Endodermal cell (in vitro differentiated cells): ENCODE results near the gene LIM2. TPM values are rescaled to one million over a fixed set of nuclear protein-coding genes. Genes with fewer than 3 reads are reported as not detected.
A peak's percentile ranks its signal among the peaks of the same experiment; 100 is the strongest.

Experiments
- DNase-seq: peaks from one replicate; pipeline ENCODE4 v3.0.0-alpha.2; 2017
- H3K27ac ChIP-seq: 2 replicates; pipeline ENCODE4 v1.5.1; 2013; ENCODE audit warnings: mild to moderate bottlenecking, low read depth, low read length, moderate library complexity
- H3K27me3 ChIP-seq: 2 replicates; pipeline ENCODE4 v1.6.1; 2013; ENCODE audit warnings: mild to moderate bottlenecking, low read length, moderate library complexity; ENCODE audit not compliant: insufficient read depth, control insufficient read depth, poor library complexity, severe bottlenecking
- H3K36me3 ChIP-seq: 2 replicates; pipeline ENCODE4 v1.7.0; 2013; ENCODE audit warnings: mild to moderate bottlenecking, low read length, moderate library complexity; ENCODE audit not compliant: control insufficient read depth, insufficient read depth
- H3K4me1 ChIP-seq: one replicate; pipeline ENCODE4 v1.7.0; 2013; ENCODE audit warnings: low read length; ENCODE audit not compliant: control insufficient read depth, insufficient read depth
- H3K4me3 ChIP-seq: 2 replicates; pipeline ENCODE4 v1.5.1; 2013; ENCODE audit warnings: mild to moderate bottlenecking, low read length, moderate library complexity
- H3K9ac ChIP-seq: 2 replicates; pipeline ENCODE4 v1.6.1; 2013; ENCODE audit warnings: mild to moderate bottlenecking, low read length, moderate library complexity; ENCODE audit not compliant: poor library complexity, severe bottlenecking; ENCODE audit errors: extremely low read depth
- H3K9me3 ChIP-seq: 2 replicates; pipeline ENCODE4 v1.6.1; 2013; ENCODE audit warnings: mild to moderate bottlenecking, low read length, moderate library complexity; ENCODE audit not compliant: control insufficient read depth
- H3K27ac Mint-ChIP-seq: 2 replicates; pipeline ENCODE4 v1.8.0; 2020; ENCODE audit warnings: mixed read lengths
- H3K27me3 Mint-ChIP-seq: 2 replicates; pipeline ENCODE4 v1.8.0; 2021; ENCODE audit warnings: mild to moderate bottlenecking, mixed read lengths; ENCODE audit not compliant: insufficient read depth
- H3K36me3 Mint-ChIP-seq: 2 replicates; pipeline ENCODE4 v1.8.0; 2020; ENCODE audit warnings: low read depth, mixed read lengths
- H3K4me1 Mint-ChIP-seq: 2 replicates; pipeline ENCODE4 v1.8.0; 2020; ENCODE audit warnings: mixed read lengths
- H3K4me3 Mint-ChIP-seq: 2 replicates; pipeline ENCODE4 v1.8.0; 2020; ENCODE audit warnings: mild to moderate bottlenecking, moderate library complexity, mixed read lengths
- H3K9me3 Mint-ChIP-seq: 2 replicates; pipeline ENCODE4 v1.8.0; 2020; ENCODE audit warnings: mild to moderate bottlenecking, mixed read lengths
- WGBS, 2 experiments: methylation state at CpG; one replicate each; pipeline versions ENCODE4 v1.1.5 to v1.1.7; 2013; ENCODE audit warnings: missing lambda C conversion rate in 2 of 2, mixed read lengths in 1 of 2; ENCODE audit not compliant: insufficient coverage in 1 of 2, insufficient read length in 1 of 2; 5-methylcytosine and 5-hydroxymethylcytosine counted together
- total RNA-seq, 2 donors: library from RNA; stranded (reverse); fragmentation: NEBNext Ultra II Directional in 1 of 2; extraction: Animal tissue kit (Norgen Biotek cat#: 25700) in 1 of 2; gene quantifications; 2 replicates in 1 of 2; 3 replicates in 1 of 2; pipeline ENCODE4 v1.2.1, GENCODE V29; 2021
- TF ChIP-seq, protein P1 (sequence below): fragments of 200-600 bp; sonication (generic); conservative IDR thresholded peaks from 2 replicates; pipeline ENCODE4 v1.5.0; 2021; ENCODE audit warnings: antibody characterized with exemption, mild to moderate bottlenecking

LIM2 gene
- total RNA-seq, 2 donors from 2014 or later: not detected

- H3K27ac ChIP-seq: no peak overlapping the region
Measured at GRCh38 chr19:51415187-51415586, 27.4 kb upstream of the LIM2 start.

DNA sequence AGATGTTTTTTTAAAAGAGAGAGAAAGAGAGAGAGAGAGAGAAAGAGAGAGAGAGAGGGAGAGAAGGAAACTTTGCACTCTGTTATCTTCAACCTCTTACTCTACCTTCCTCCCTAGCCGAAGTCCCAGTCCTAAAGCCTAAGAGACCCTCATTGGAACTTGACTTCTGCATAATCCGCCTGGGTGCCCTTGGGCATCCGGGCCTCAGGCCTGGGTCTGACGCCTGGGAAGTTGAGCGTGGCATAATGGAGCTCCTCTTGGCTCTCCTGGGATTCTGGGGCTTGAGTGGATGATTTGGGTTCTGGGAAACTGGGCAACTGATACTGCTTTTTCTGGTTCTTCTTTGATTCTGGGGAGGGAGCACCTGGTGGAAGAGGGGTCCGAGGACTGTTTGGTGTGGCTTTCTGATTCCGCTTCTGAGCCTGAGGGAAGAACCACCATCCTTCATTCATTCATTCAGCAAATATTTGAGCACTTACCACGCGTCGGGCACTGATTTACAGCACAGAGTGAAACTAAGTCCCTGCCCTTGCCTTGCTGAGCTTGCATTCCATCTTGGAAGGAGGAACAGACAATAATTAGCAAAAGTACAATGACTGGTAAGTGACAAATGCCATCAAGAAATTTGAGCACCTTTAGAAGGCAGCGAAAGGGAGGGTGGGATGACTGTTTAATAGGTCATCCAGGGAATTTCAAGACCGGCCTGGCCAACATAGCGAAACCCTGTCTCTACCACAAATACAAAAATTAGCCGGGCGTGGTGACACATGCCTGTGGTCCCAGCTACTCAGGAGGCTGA is 23.4 kb upstream of the LIM2 start:
- Histone ChIP-seq H3K27me3 (no peaks in the 10 kb centered on the region), H3K4me1 (no peaks in the 10 kb centered on the region), H3K4me3 (no peak overlapping the region), H3K9me3 (no peaks in the 10 kb centered on the region), H3K9ac (no peak overlapping the region), H3K36me3 (no peaks in the 10 kb centered on the region), H3K27ac (no peak overlapping the region)
- H3K27me3 Mint-ChIP-seq: no peaks in the 10 kb centered on the region
- H3K9me3 Mint-ChIP-seq: peaks cover 4% of the 10 kb centered on the region
- TF ChIP-seq, protein P1, sequence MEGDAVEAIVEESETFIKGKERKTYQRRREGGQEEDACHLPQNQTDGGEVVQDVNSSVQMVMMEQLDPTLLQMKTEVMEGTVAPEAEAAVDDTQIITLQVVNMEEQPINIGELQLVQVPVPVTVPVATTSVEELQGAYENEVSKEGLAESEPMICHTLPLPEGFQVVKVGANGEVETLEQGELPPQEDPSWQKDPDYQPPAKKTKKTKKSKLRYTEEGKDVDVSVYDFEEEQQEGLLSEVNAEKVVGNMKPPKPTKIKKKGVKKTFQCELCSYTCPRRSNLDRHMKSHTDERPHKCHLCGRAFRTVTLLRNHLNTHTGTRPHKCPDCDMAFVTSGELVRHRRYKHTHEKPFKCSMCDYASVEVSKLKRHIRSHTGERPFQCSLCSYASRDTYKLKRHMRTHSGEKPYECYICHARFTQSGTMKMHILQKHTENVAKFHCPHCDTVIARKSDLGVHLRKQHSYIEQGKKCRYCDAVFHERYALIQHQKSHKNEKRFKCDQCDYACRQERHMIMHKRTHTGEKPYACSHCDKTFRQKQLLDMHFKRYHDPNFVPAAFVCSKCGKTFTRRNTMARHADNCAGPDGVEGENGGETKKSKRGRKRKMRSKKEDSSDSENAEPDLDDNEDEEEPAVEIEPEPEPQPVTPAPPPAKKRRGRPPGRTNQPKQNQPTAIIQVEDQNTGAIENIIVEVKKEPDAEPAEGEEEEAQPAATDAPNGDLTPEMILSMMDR: no peak
- H3K4me3 Mint-ChIP-seq: no peak overlapping the region
- 94 to 96% methylated on average over 11 to 15 of the region's 15 CpGs for WGBS, 2 experiments
- no peak for DNase-seq
- peaks cover 3% of the 10 kb centered on the region for H3K36me3 Mint-ChIP-seq
- peaks cover 4% of the 10 kb centered on the region for H3K4me1 Mint-ChIP-seq
- H3K27ac Mint-ChIP-seq: no peak overlapping the region

More at GRCh38 chr19:51415187-51415586, 27.4 kb upstream of the LIM2 start:
- Histone ChIP-seq H3K9me3 (no peaks in the 10 kb centered on the region), H3K4me3 (no peak overlapping the region), H3K27me3 (no peaks in the 10 kb centered on the region), H3K4me1 (no peaks in the 10 kb centered on the region), H3K36me3 (no peaks in the 10 kb centered on the region), H3K9ac (no peak overlapping the region)
- H3K36me3 Mint-ChIP-seq: no peaks in the 10 kb centered on the region
- WGBS, 2 experiments: 90 to 95% methylated on average over 8 to 12 of the region's 12 CpGs
- peaks cover 7% of the 10 kb centered on the region for H3K27me3 Mint-ChIP-seq
- no peak overlapping the region for H3K4me3 Mint-ChIP-seq
- DNase-seq: no peak
- H3K4me1 Mint-ChIP-seq: peaks cover 4% of the 10 kb centered on the region
- no peak overlapping the region for H3K27ac Mint-ChIP-seq
- TF ChIP-seq, protein P1: no peak
- no peaks in the 10 kb centered on the region for H3K9me3 Mint-ChIP-seq

DNA sequence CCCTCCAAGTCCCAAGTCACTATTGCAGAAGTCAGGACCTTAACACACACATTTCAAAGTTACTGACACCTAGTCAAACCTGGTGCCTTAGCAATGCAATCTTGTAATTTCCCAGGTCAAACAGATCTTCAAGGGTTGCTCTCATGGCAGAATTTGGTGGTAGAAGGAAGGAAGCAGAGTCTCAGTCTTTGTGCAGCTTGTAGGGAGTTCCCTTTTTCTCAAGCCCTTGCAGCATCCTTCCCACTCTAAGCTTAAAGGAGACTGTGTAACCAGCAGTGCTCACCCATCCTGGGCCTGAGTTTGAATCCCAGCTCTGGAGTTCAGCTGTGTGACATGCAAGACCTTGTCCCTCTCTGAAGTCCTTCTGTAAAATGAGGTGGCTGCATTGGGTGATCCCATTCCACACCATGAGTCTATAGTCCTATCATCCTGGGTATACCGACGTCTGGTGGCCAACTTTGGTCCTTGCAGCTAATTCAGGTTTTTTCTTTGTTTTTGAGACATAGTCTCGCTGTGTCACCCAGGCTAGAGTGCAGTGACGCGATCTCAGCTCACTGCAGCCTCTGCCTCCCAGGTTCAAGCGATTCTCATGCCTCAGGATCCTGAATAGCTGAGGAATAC is 19.8 kb upstream of the LIM2 start:
- no peaks in the 10 kb centered on the region for H3K27me3 Mint-ChIP-seq
- peak; percentile 83 for DNase-seq
- no peaks in the 10 kb centered on the region for H3K4me1 Mint-ChIP-seq
- peaks cover 30% of the 10 kb centered on the region for H3K9me3 Mint-ChIP-seq
- WGBS, 2 experiments: 57 to 75% methylated on average over 6 of the region's 6 CpGs
- Histone ChIP-seq H3K27me3 (no peaks in the 10 kb centered on the region), H3K9ac (no peak overlapping the region), H3K9me3 (peaks cover 11% of the 10 kb centered on the region), H3K4me3 (no peak overlapping the region), H3K36me3 (no peaks in the 10 kb centered on the region), H3K27ac (no peak overlapping the region), H3K4me1 (no peaks in the 10 kb centered on the region)
- H3K4me3 Mint-ChIP-seq: no peak overlapping the region
- TF ChIP-seq, protein P1: peak; percentile 75
- H3K36me3 Mint-ChIP-seq: peaks cover 19% of the 10 kb centered on the region
- H3K27ac Mint-ChIP-seq: peak overlapping the region; percentile 62
